ENCODE measurements around the gene MYOG.

MYOG gene

GRCh38 chr1:203129501-203130231 is 43.9 kb upstream of the MYOG start:
- no peak for TF ChIP-seq CTCF (IDR thresholded peaks at IDR 0.05)
- Mint-ChIP-seq H3K9me3 (no peaks in the 10 kb centered on the region), H3K4me1 (peaks cover 34% of the 10 kb centered on the region), H3K4me3 (no peak overlapping the region), H3K27me3 (ENCODE audit: low read depth, poor library complexity) (peaks cover 58% of the 10 kb centered on the region), H3K36me3 (ENCODE audit: low read depth) (no peaks in the 10 kb centered on the region), H3K27ac (no peak overlapping the region)
- DNase-seq, result no peak

DNA sequence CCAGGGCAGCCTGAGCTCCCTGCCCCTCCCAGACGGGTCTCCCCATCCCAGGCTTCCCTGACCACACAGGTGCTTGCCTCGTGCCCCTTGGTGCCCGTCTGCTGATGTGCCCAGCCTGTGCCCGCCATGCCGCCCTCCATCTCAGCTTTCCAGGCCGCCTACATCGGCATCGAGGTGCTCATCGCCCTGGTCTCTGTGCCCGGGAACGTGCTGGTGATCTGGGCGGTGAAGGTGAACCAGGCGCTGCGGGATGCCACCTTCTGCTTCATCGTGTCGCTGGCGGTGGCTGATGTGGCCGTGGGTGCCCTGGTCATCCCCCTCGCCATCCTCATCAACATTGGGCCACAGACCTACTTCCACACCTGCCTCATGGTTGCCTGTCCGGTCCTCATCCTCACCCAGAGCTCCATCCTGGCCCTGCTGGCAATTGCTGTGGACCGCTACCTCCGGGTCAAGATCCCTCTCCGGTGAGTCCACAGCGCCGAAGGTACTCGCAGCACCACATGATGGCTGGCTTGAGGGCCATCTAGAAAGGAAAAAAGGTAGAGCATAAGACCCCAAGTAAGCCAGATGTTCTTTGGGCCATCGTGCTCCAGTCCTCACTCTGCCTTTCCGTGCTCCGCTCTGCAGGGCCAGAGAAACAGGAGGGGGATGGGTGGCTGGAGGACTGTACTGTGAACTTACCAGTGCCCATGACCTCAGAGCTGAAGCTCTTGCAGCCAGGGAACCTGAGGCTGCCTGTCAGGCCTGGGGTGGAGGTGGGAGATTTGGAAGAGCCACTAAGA is 43.1 kb upstream of the MYOG start:
- TF ChIP-seq CTCF (IDR thresholded peaks at IDR 0.05), result no peak
- peaks cover 36% of the 10 kb centered on the region for H3K4me1 Mint-ChIP-seq
- no peak for DNase-seq
- H3K4me3 Mint-ChIP-seq, result peak overlapping the region; percentile 79
- H3K9me3 Mint-ChIP-seq, result no peaks in the 10 kb centered on the region
- H3K27me3 Mint-ChIP-seq (ENCODE audit: low read depth, poor library complexity), result peaks cover 62% of the 10 kb centered on the region
- H3K27ac Mint-ChIP-seq, result no peak overlapping the region
- H3K36me3 Mint-ChIP-seq (ENCODE audit: low read depth), result no peaks in the 10 kb centered on the region

DNA sequence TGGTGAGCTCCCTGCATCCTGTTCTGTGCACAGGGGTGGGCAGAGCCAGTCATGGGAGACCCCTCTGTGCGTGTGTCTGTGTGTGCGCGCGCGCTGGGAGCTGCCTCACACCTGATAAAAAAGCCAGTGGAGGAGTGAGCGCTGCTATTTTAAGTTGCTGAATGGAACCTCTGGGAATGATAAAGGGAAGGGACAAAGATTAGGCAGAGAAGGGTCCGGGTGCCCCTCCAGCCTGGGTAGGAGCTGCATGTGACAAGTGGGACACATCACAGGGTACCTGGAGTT is 42.6 kb upstream of the MYOG start:
- H3K27me3 Mint-ChIP-seq (ENCODE audit: low read depth, poor library complexity), result peaks cover 62% of the 10 kb centered on the region
- H3K36me3 Mint-ChIP-seq (ENCODE audit: low read depth), result no peaks in the 10 kb centered on the region
- no peak overlapping the region for H3K27ac Mint-ChIP-seq
- peak overlapping the region; percentile 79 for H3K4me3 Mint-ChIP-seq
- H3K9me3 Mint-ChIP-seq, result no peaks in the 10 kb centered on the region
- no peak for DNase-seq
- no peak for TF ChIP-seq CTCF (IDR thresholded peaks at IDR 0.05)
- peaks cover 36% of the 10 kb centered on the region for H3K4me1 Mint-ChIP-seq

GRCh38 chr1:203127666-203128430 is 42.0 kb upstream of the MYOG start, which contains the start of gene ADORA1:
Gene ADORA1, plus strand, starts transcription at chr1:203127726. Its CDS starts 1,116 bp downstream, at chr1:203128842.
- H3K4me1 Mint-ChIP-seq, result peaks cover 36% of the 10 kb centered on the region
- H3K27ac Mint-ChIP-seq, result peak within 1 kb of the TSS; percentile 7
- TF ChIP-seq CTCF (IDR thresholded peaks at IDR 0.05), result peak; percentile 30
- no peaks in the 10 kb centered on the region for H3K36me3 Mint-ChIP-seq (ENCODE audit: low read depth)
- H3K27me3 Mint-ChIP-seq (ENCODE audit: low read depth, poor library complexity), result peaks cover 60% of the 10 kb centered on the region
- H3K4me3 Mint-ChIP-seq, result peak within 1 kb of the TSS; percentile 79
- H3K9me3 Mint-ChIP-seq, result no peaks in the 10 kb centered on the region
- DNase-seq, result peak; percentile 76

DNA sequence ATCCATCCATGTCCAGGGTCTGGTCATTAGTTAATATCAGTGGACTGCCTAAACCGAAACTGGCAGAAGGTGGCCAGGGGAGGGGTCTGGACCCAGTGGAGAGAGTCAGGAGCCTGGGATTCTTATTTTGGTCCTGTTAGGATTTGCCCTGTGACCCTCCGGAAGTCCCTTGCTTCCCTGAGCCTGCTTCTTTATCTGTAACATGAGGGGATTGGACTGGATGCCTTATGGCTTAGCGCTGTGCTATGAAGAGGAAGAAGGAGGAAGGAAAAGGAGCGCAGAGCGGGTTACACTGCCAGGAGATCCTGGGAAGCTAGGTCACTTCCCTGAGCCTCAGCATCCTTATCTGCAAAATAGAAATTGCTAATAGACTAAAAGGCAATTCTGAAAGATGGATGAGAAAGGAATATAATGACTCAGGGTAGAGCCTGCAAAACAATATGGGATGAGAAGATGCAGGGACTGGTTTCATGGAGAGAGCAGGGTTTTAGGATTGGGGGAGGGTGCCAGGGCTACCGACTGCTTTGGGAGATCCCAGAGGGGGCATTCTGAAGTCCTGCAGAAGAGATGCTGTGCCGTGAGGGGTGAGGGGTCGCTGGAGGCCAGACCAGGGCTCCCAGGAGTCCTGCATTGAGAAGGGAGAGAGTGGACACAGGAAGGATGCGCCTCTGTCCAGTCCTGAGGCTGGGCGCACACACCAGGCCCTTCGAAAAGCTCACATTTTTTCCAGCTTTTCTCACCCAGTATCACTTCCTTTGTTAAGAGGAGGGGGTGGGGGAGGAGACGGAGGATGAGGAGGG is 41.3 kb upstream of the MYOG start:
- Mint-ChIP-seq H3K36me3 (ENCODE audit: low read depth) (no peaks in the 10 kb centered on the region), H3K4me1 (peaks cover 36% of the 10 kb centered on the region), H3K4me3 (peak overlapping the region; percentile 78), H3K27ac (peak overlapping the region; percentile 7), H3K27me3 (ENCODE audit: low read depth, poor library complexity) (peaks cover 59% of the 10 kb centered on the region), H3K9me3 (no peaks in the 10 kb centered on the region)
- DNase-seq, result no peak
- no peak for TF ChIP-seq CTCF (IDR thresholded peaks at IDR 0.05)

Data from nephron progenitor cell (in vitro differentiated cells).